HG03175 (cell line): Measurements from ENCODE around the gene LIF.

Experiments
- ATAC-seq: cut with Tn5 transposase; IDR thresholded peaks from one replicate; pipeline ENCODE4 v1.9.1; 2021; ENCODE audit warnings: mild to moderate bottlenecking, moderate library complexity; ENCODE audit not compliant: unreplicated experiment

The LIF gene

DNA sequence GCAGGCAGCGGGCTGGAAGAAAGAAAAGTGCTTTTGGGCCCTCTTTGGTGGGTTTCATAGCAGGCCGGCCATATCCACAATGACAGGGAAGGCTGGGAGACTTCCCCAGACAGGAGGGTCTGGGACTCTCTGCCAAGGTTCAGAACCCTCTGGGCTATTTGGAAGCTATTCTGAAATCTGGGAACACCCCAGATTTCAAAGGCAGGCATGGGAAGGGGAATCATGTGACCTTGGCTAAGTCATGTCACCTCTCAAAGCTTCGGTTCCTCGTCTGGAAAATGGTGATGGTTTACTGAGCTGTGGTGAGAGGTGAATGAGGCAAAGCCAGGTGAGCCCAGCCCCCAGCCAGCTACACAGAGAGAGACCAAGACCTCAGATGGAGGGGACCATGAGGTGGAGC lies 38.1 kb upstream of the LIF start:
- no peak for ATAC-seq

DNA sequence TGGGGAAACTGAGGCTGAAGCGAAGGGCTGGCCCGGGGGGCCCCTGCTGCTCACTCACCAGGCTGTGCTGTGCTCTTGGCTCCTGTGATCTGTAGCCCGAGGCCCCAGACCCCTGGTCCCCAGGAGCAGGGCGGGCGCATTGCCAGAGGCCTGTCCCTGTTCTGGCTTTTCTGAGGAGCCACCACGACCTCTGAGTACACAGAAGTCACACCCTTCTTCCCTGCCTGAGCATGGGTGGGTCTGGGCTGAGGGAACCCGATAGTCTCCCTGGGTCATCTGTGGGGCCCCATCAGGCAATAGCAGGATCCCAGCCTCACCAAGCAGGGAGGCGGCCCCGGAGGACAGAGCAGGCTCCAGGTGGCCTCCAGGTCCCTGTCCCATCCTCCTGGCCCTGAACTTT lies 37.6 kb upstream of the LIF start:
- ATAC-seq: no peak

DNA sequence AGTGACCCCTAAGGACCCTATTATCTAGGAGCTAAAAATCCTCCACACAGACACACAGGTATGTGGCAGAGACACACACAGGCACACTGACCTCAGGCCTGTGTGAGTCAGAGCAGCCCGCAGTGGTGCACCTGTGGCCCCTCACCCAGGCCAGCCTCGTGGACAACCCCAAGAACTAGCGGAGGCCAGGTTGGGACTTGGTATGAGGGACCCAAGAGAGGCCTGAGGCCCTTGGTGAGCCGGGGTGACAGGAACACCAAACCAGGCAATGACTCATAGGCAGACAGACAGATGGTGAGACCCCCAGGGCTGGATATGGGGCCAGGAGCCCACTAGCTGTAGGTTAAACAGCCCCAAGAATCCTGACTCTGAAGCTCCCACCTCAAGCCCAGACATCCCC lies 36.8 kb upstream of the LIF start:
- no peak for ATAC-seq

DNA sequence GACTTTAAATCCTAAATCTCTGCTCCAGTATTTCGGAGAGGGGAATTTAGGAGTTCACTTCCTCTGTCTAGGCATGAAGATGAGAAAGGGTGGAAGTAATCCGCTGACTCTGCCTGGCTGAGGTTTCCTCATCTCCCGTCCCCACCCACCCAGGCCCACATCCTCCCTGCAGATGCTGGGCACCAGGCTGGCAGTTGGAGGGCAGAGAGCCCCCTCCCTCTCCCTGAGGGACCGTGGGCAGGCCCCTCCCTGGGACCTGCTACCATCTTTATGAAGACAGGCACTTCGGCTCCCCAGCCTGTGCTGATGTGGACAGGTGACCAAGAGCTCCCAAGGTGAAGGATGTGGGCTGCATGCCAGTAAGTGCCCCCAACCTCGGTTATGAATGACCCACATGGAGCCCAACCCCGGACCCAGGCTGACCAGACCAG lies 36.1 kb upstream of the LIF start:
- ATAC-seq: no peak

DNA sequence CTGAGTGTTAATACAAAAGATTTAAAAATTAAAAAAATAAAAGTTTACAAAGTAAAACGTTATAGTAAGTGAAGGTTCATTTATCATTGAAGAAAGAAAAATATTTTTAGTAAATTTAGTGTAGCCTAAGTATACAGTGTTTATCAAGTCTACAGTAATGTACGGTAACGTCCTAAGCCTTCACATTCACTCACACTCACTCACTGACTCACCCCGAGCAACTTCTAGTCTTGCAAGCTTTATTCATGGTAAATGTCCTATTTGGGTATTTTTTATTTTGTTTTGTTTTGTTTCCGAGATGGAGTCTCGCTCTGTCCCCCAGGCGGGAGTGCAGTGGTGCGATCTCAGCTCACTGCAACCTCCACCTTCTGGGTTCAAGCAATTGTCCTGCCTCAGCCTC lies 33.9 kb upstream of the LIF start:
- no peak for ATAC-seq

DNA sequence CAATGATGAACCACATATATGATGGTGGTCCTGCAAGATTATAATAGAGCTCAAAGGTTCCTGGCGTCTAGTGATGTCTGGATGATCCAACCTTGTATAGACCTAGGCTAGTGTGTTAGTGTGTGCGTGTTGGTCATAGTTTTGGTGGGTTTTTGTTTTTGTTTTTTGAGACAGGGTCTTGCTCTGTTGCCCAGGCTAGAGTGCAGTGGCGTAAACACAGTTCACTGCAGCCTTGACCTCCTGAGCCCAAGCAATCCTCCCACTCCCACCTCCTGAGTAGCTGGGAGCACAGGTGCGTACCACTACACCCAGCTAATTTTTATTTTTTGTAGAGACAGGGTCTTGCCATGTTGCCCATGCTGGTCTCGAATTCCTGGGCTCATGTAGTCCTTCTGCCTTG lies 33.4 kb upstream of the LIF start:
- no peak for ATAC-seq

DNA sequence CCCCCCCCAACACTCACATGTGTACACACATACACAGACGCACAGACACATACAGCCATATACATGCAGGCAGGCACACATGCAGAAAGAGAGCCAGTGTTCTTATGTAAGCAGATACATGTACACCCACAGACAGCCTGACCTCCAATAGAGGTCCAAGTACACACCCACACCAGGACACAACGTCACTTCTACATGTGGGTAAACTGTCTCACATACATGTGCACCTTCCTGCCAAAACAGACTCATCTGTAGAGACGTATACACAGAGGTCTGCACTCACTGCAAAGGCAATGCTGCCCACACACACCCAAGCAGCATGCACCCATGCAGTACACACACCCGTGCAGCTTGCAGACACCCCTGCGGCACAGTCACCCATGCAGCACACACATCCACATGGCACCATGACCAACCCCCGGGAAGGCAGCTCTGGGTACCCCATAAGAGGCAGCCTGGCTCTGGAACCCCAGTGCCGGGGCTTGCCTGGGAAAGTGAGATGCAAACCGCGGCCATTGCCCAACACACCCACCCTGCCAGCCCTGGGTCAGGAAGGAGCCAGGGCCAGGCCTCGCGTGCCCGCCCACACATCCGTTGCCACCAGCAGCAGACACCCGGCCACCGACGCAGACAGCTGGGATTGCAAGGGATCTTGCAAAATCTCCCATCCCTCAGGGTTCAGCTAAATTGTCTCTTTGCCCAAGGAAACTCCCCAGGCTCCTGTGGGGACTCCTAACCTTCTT lies 32.7 kb upstream of the LIF start:
- no peak for ATAC-seq

DNA sequence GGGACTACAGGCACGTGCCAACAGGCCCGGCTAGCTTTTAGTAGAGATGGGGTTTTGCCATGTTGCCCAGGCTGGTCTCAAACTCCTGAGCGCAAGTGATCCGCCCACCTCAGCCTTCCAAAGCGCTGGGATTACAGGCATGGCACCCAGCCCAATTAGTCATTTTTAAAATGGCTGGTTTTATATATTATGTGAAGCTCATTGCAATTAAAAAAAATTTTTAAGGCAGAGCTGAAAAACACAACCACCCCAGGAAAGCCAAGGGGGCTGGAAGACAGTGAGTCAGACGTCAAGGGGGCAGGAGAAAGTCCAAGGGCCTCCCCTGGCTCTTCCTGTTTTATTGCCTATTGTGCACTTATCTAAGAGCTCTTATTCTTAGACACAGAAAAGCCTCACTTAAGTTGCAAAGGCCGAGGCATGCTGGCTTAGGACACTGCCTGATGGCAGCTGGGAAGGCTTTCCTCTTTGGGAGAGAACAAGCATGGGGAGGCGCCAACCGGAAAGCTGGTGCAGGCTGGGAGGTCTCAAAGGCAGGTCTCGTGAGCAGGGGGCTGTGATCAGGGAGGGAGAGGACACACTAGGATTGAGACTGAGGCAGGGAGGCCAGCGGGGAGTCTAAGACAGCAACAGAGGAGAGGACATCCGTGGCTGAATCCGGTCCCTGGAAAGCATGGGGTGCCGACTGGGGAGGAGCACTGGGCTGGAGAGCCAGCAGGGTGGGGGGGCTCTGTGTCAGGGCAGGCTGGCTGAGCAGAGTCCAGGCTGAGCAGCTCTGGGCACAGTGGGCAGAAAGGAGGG lies 31.2 kb upstream of the LIF start:
- no peak for ATAC-seq

DNA sequence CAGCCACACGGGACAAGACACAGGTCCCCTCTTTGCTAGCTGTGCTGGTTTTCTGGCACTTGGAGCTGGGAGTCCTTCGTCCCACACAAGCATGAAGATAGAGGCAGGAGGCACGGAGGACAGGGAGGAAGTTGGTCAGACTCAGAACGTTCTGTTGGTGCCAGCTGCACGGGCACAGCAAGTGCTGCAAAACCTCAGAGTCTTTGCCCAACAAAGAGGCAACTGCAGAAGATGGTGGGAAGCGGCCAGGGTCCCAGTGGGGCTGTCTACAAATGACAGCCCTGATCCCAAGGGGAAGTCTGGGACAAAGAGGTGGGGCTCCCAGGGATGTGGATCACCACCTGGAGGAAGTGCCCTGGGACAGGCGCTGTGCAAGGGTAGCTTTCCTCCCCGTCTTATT lies 29.5 kb upstream of the LIF start:
- no peak for ATAC-seq

DNA sequence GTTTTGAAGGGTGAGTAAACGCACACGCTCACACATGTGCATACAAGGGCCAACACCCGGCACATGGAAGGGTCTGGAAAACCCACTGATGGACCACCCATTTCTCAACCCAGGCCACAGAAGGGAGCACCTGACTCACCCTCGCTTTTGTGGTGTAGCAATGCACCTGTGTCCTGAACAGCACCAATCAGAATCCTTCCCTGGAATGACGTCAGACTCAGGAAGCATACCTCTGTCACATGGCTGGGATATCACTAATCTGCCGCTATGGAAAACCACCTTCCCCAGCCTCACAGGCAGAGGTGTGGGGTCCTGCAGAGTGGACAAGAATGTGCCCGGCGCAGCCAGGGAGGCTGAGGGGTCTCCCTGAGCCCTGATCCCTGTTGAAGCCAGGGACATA lies 29.1 kb upstream of the LIF start:
- no peak for ATAC-seq

DNA sequence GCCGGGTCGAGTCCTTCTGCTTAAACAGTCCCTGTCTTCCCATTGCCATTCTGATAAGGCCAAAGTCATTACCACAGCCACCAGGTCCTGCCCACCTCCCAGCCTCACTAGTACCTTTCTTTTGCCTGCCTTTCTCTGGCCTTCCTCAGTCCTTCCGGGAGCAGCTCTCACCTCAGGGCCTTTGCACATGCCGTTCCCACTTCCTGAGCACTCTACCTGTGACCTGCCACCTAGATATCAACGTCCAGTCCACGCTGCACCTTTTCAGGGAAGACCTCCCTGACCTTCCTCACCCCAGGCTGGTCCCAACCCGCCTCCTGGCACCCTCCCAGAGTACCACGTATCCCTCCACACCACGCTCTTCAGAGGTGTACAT lies 27.9 kb upstream of the LIF start:
- ATAC-seq: no peak

DNA sequence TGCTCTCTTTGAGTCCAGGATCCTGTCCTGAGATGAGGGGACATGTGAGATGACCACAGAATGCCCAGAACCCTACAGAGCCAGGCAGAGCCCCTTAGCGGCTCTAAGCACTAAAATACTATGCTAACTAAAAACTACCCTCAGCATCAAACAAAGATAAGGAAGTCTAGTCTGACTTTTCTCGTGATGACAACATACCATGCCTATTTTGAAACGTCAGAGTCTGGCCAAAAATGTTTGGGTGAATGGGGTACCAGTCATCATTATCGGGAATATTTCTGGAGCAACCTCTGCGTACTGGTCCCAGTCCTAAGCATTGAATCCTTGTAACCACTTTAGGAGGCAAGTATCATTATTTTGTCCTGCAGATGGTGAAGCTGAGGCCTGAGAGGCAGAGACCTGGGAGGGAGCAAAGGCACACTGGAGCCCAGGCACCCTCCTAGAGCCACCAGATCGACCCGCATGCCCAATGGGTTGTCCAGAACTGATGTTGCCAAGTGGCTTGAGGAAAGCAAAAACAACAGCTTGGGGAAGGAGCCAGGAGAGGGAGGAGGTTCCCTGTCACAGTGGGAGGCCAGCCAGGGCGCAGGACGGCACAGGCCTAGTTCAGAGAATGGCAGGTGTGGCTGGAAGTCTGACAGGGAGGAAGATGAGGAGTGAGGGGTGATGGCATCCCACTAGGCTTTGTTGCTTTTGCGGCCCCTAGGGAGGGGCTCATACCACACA lies 27.3 kb upstream of the LIF start:
- ATAC-seq: no peak

DNA sequence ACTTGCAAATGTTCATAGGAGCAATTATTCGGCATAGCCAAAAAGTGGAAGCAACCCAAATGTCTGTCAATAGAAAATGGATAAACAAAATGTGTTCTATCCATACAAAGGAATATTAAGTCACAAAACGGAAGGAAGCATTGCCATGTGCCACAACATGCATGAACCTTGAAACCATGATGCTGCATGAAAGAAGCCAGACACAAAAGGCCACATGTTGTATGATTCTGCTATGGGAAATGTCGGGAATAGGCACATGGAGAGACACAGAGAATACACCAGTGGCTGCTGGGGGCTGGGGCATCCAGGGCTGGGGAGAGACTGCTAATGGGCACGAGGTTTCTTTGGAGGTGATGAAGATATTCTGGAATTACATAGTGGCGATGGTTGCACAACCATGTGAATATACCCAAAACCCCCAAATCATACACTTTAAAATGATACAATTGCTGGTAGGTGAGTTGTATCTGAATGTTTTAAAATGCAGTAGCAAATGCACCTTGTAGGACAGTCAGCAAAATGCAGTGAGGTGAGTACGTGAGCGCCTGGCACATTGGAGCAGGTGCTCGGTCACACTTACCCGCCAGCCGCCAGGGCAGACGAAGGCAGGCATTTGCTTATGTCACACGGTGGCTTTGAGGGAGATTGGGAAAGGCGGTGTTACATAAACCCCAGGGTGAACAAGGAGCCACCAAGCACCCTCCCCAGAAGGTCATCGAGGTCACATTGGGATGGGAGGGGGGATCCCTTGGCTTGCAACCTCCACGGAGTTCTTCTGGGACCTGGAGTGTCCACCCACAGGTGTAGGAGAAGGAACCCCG lies 26.4 kb upstream of the LIF start:
- ATAC-seq: no peak

DNA sequence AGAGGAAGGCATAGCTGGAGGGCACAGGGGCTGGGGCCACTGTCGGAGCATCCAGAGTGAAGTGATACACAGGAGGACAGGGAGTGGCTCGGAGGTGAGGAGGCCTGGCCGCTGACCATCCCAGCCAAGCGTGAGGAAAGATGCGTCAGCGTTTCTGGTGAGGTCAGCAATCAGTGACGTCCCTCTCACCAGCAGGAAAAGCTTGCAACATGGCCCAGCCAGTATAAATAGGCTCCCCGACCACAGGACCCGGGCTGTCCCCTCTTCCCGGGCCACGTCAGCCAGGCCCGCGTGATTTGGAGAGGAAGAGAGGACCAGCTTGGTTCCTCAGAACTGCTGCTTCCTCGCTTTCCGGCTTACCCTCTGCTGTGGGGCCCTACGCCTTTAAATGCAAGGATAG lies 24.3 kb upstream of the LIF start:
- no peak for ATAC-seq

DNA sequence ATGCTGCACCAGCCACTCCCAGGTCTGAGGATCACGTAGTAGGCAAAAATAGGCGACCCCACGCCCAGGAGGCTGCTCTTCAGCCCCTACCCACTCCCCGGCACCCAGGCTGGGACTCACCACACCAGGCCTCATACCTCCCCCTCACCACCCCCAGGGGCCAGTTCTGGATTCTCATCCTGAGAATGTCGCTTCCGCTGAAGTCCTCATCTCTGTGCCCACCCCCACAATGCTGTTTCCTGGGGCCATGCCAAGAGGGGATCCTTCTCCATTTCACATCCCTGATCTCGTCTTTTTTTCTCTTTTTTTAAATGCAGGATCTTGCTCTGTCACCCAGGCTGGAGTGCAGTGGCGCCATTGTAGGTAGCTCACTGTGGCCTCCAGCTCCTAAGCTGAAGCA lies 21.8 kb upstream of the LIF start:
- no peak for ATAC-seq

DNA sequence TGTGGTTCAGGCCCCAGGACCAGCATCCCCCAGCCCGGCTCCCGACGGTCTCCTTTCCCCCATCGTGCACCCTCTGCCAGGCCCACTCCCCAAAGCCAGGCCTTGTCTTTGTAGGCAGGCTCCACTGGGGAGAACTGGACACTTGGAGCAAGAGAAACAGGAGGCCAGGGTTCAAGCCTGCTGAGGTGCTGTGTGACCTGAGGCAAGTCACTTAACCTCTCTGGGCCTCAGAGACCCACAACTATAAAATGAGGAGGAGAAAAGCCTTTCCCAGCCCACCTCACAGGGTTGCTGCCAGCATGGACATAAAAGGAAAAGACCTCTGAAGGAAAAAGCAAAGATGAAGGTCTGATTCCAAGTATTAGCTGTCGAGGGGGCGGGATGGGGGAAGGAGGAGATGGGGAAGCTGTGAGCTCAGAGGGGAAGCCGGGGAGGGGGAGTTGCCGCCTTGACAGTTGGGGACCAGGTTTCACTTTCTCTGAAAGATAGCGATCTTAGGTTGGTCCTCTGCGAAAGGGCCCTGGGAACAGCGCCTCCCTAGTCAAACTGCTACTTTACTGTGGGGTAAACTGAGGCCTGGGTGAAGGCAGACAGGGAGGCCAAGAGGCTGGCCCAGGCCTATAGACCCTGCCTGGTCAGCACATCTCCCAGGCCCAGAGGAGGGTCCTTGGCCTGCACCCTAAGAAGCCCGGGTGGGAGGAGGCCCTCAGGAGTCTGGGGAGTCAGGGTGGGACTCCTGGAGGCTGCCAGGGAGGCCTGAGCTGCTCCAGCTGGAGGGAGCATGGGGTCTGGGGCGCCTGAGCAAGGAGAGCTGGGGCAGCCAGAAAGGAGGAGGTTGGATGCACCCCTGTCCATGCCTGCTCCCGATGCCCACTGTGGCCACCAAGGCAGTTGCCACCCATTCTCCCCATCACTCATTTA lies 21.1 kb upstream of the LIF start:
- no peak for ATAC-seq

DNA sequence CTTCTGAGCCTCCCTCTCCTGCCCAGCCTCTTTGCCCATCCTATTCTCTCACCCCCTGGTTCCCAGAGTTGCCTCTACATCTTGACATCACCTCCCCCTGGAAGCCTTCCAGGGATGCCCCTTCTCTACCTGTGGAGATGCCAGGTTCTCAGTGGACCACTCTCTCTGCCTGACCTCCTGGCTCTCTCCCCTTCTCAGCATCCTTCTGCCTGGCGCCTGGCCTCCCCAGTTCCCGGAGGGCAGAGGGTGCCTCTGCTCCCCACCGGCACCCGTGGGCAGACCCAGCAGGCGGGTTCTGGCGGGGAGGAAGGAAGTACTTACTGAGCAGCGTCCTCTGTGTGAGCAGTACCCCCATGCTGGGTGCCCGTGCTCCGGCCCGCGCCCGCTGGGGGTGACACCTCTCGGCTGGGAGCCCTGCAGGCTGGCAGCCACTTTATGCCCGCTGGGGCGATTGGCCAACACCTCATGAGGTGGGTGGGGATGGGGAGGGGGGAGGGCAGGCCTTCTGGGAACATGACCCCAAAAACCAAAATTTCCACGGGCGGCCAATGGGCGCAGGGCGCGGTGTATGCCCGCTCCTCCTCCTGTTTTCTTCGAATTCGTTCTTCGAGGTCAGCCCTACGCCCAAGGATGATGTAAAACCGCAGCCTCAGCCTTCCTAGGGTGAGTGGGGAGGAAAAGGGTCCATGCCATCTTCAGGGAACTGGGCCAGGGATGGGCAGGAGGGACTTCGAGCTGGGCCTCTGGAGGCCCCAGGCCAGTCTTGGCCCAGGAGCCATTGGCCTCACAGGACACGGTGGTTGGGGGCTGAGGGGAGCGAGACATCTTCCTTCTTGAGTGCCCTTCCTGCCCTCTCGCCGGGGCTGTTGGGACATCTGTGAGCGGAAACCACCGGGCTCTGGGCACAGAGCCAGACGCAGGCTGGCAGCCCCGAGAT lies 20.2 kb upstream of the LIF start, which contains the start of gene OSM:
Gene OSM (minus strand): TSS at position 407 of the 937 bp plus-strand sequence. CDS start 52 bp downstream, at position 355.
- ATAC-seq: no peak

DNA sequence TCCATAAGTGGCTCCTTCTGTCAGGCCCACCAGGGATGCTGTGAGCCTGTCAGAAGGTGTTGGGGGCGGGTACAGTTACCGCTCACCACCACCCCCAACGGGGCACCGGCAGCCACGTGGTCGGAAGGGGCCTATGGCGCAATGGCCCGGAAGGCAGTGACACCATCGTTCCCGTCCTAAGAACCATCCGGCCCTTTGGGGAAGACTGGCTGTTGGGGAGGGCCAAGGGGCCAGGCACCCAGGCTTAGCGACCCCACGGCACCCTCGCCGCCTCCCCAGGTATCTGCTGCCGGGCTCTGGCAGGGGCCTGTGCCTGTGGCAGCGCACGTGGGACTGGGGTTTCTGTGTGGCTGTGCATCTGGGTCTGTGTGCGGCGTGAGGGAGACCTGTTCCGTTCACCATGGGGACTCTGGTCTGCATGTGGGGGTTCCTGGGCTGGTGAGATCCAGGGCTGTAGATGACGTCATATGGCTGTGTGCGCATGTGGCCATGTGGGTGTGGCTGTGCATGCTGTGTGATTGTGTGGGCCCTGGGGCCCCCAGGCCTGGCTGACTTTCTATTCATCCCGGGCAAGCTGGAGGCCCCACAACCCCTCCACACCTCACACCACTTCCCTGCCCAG lies 19.4 kb upstream of the LIF start:
- ATAC-seq: peak; percentile 70
